ENCODE measurements around the gene C12orf75. TPM values are rescaled to one million over a fixed set of nuclear protein-coding genes. Genes with fewer than 3 reads are reported as not detected.

Gene C12orf75
- total RNA-seq (2022) (173 and 209 TPM in 2 replicates), Bru-seq, nascent RNA (percentile 88 among the genes with signal in this experiment), BruChase-seq, experiment 1, labeled RNA remaining after a 2-hour chase (percentile 88 among the genes with signal in this experiment), BruChase-seq, experiment 2, labeled RNA remaining after a 6-hour chase (percentile 84 among the genes with signal in this experiment)
- long read RNA-seq, transcript C12orf75-206 (6 exons, 291 nt), result minor isoform, 6 of 417 reads
- long read RNA-seq, transcript C12orf75-201 (6 exons, 1,366 nt), result major isoform, 374 of 417 reads
- long read RNA-seq, partial matches to known transcripts, result 3 of 417 reads
- long read RNA-seq, other reads (novel, unspliced or antisense), result 29 of 417 reads

DNA sequence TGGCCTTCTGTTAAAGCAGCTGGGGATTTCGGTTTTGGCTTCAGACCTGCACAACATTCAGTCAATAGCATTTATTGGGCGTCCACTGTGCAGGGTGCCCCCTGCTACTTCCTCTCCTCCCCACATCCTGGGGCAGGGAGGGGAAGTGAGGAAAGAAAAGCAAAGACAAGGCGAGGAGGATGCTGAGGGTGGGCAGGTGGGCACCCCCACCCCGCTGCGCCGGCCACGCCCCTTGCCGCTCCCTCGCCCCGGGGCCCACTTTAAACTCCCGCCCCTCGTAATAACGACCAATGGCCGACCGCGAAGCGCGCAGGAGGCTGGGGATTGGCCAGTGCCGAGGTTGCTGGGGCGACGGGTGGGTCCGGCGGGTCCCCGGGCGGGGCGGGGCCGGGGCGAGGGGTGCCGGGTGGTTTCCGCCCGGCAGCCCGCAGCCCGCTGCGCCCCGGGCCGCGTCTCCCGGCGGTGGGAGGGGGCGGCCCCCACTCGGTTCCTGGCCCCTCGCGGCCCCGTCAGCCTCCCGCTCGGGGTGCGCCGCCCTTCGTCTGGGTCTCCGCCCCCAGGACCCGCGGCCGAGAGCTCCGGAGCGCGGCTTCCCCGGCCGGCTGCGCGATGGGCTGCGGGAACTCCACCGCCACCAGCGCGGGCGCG lies at the start of gene C12orf75:
Gene C12orf75 (plus strand): TSS at position 409 of the 648 bp plus-strand sequence. CDS start 201 bp downstream, at position 610.
- TF ChIP-seq, protein P1, sequence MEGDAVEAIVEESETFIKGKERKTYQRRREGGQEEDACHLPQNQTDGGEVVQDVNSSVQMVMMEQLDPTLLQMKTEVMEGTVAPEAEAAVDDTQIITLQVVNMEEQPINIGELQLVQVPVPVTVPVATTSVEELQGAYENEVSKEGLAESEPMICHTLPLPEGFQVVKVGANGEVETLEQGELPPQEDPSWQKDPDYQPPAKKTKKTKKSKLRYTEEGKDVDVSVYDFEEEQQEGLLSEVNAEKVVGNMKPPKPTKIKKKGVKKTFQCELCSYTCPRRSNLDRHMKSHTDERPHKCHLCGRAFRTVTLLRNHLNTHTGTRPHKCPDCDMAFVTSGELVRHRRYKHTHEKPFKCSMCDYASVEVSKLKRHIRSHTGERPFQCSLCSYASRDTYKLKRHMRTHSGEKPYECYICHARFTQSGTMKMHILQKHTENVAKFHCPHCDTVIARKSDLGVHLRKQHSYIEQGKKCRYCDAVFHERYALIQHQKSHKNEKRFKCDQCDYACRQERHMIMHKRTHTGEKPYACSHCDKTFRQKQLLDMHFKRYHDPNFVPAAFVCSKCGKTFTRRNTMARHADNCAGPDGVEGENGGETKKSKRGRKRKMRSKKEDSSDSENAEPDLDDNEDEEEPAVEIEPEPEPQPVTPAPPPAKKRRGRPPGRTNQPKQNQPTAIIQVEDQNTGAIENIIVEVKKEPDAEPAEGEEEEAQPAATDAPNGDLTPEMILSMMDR (IDR thresholded peaks at IDR 0.05; ENCODE audit: insufficient read depth in 1 of 2, low read depth in 1 of 2, low read length in 1 of 2, severe bottlenecking in 1 of 2, unreplicated experiment in 1 of 2), result no peak
- peaks cover 7% of the 10 kb centered on the region for H3K36me3 Mint-ChIP-seq (ENCODE audit: insufficient read depth, unreplicated experiment)
- ChIA-PET POLR2A (interaction anchor here (0.6 to 2.7 kb wide), 3 partner anchors 52 to 783 kb away, joined by 4 to 9 read pairs (median 5); partner anchors contain the start of gene APPL2), CTCF (interaction anchor here (0.6 to 0.7 kb wide), 2 partner anchors 108 to 821 kb away, joined by 3 to 5 read pairs; no protein-coding TSS in a partner anchor)
- no peaks in the 10 kb centered on the region for H3K27me3 Mint-ChIP-seq (ENCODE audit: insufficient read depth, unreplicated experiment)
- intact Hi-C loops (cut with micrococcal nuclease; ENCODE audit: unreplicated experiment), result loop anchor here (1.0 to 10.0 kb wide), 3 partner anchors 12 to 226 kb away; partner anchors contain the start of gene WASHC4
- H3K9me3 ChIP-seq, result no peaks in the 10 kb centered on the region
- peaks cover 11% of the 10 kb centered on the region for H3K4me1 Mint-ChIP-seq (ENCODE audit: low read depth, unreplicated experiment)
- H3K4me3 Mint-ChIP-seq (ENCODE audit: unreplicated experiment), result peak within 1 kb of the TSS; percentile 90
- H3K27ac Mint-ChIP-seq (ENCODE audit: unreplicated experiment), result peak within 1 kb of the TSS; percentile 85
- peaks cover 30% of the 10 kb centered on the region for H3K4me1 ChIP-seq
- no peaks in the 10 kb centered on the region for H3K9me3 Mint-ChIP-seq (ENCODE audit: unreplicated experiment)
- peak; percentile 92 to 95 for DNase-seq
- no TSS peak for BruUV-seq (replicated peaks)
- H3K4me3 ChIP-seq (ENCODE audit: low read depth, low read length), result peak within 1 kb of the TSS; percentile 56
- no peaks in the 10 kb centered on the region for H3K27me3 ChIP-seq (replicated peaks; ENCODE audit: control insufficient read depth, insufficient read depth, low read length)
- no peaks in the 10 kb centered on the region; the same call in none of the 2 replicates for H3K36me3 ChIP-seq (ENCODE audit: control insufficient read depth, insufficient read depth, low read length)

- H3K4me3 Mint-ChIP-seq (ENCODE audit: unreplicated experiment), result no peak overlapping the region
- Histone ChIP-seq H3K4me1 (peaks cover 45% of the 10 kb centered on the region), H3K27me3 (replicated peaks; ENCODE audit: control insufficient read depth, insufficient read depth, low read length) (no peaks in the 10 kb centered on the region), H3K9me3 (no peaks in the 10 kb centered on the region), H3K36me3 (ENCODE audit: control insufficient read depth, insufficient read depth, low read length) (no peaks in the 10 kb centered on the region), H3K4me3 (ENCODE audit: low read depth, low read length) (no peak overlapping the region)
- H3K9me3 Mint-ChIP-seq (ENCODE audit: unreplicated experiment), result no peaks in the 10 kb centered on the region
- no TSS peak for BruUV-seq (replicated peaks)
- POLR2A ChIA-PET, result no interaction called here
- no peak for DNase-seq
- peaks cover 30% of the 10 kb centered on the region for H3K4me1 Mint-ChIP-seq (ENCODE audit: low read depth, unreplicated experiment)
- no peaks in the 10 kb centered on the region for H3K36me3 Mint-ChIP-seq (ENCODE audit: insufficient read depth, unreplicated experiment)
- CTCF ChIA-PET, result no interaction called here
- no peaks in the 10 kb centered on the region for H3K27me3 Mint-ChIP-seq (ENCODE audit: insufficient read depth, unreplicated experiment)
- peak overlapping the region; percentile 53 for H3K27ac Mint-ChIP-seq (ENCODE audit: unreplicated experiment)
- TF ChIP-seq, protein P1 (IDR thresholded peaks at IDR 0.05; ENCODE audit: insufficient read depth in 1 of 2, low read depth in 1 of 2, low read length in 1 of 2, severe bottlenecking in 1 of 2, unreplicated experiment in 1 of 2), result no peak
- intact Hi-C loops (cut with micrococcal nuclease; ENCODE audit: unreplicated experiment), result no loop called here
Observed at GRCh38 chr12:105280966-105281693, 49.4 kb upstream of the C12orf75 start.

DNA sequence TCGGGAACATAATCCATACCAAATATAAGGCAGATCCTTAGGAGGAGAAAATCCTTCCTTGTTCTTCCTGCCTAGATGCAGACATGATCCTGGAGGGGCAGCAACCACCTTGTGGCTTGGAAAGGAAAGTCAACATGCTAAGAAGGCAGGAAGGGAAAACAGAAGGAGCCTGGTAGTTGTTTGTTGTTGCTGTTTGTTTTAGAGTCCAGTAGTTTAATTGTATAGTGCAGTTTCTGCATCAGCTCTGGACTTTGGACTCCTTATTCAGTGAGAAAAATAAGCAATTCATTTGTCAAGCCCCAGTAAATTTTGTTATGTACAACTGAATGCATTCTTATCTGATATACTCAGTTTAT lies 48.8 kb upstream of the C12orf75 start:
- POLR2A ChIA-PET, result no interaction called here
- no peaks in the 10 kb centered on the region for H3K9me3 ChIP-seq
- BruUV-seq (replicated peaks), result no TSS peak
- TF ChIP-seq, protein P1 (IDR thresholded peaks at IDR 0.05; ENCODE audit: insufficient read depth in 1 of 2, low read depth in 1 of 2, low read length in 1 of 2, severe bottlenecking in 1 of 2, unreplicated experiment in 1 of 2), result no peak
- DNase-seq, result peak in 1 of 2 experiments; percentile 7
- intact Hi-C loops (cut with micrococcal nuclease; ENCODE audit: unreplicated experiment), result no loop called here
- H3K27ac Mint-ChIP-seq (ENCODE audit: unreplicated experiment), result peak overlapping the region; percentile 53
- peaks cover 26% of the 10 kb centered on the region for H3K4me1 Mint-ChIP-seq (ENCODE audit: low read depth, unreplicated experiment)
- H3K27me3 Mint-ChIP-seq (ENCODE audit: insufficient read depth, unreplicated experiment), result no peaks in the 10 kb centered on the region
- H3K27me3 ChIP-seq (replicated peaks; ENCODE audit: control insufficient read depth, insufficient read depth, low read length), result no peaks in the 10 kb centered on the region
- CTCF ChIA-PET, result no interaction called here
- peaks cover 45% of the 10 kb centered on the region for H3K4me1 ChIP-seq
- H3K4me3 ChIP-seq (ENCODE audit: low read depth, low read length), result no peak overlapping the region
- H3K4me3 Mint-ChIP-seq (ENCODE audit: unreplicated experiment), result no peak overlapping the region
- no peaks in the 10 kb centered on the region for H3K36me3 Mint-ChIP-seq (ENCODE audit: insufficient read depth, unreplicated experiment)
- H3K9me3 Mint-ChIP-seq (ENCODE audit: unreplicated experiment), result no peaks in the 10 kb centered on the region
- H3K36me3 ChIP-seq (ENCODE audit: control insufficient read depth, insufficient read depth, low read length), result no peaks in the 10 kb centered on the region
